ENCODE results near the gene TBC1D2B. TPM values are rescaled to one million over a fixed set of nuclear protein-coding genes. Genes with fewer than 3 reads are reported as not detected.

The TBC1D2B gene
- polyA plus RNA-seq, 3 donors = 5.9 to 53.3 (median 6.2) TPM

DNA sequence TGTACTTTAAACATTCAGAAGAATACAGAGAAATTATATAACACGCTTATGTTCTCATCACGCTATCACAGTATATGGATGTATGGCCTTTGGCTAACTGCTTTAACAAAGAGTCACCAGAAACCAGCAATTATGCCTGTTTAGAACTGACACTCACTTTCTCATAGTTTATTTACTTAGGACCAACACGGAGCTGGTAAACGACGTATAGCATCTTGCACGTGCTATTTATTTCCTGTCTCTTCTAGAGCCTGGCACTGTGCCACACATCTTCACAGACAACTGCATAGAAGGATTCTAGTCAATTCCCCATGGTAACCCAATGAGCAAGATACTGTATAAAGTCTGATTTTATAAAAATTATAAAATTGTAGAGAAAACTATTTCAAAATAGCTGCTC lies 43.6 kb downstream of the TBC1D2B start:
- peaks cover 10 to 22% of the 10 kb centered on the region in 2 donors for H3K36me3 ChIP-seq (replicated peaks in 1 of 2; ENCODE audit: control insufficient read depth in 1 of 2, insufficient read depth in 2 of 2, low read length in 2 of 2)
- Mint-ChIP-seq H3K27ac (peak overlapping the region in 5 of 7 donors; percentile 54 to 95 (median 90)), H3K4me3 (no peak overlapping the region), H3K9me3 (peaks cover 0 to 2% (median 0%) of the 10 kb centered on the region in 7 donors), H3K27me3 (ENCODE audit: low read depth in 3 of 3) (peaks cover 0 to 1% (median 0%) of the 10 kb centered on the region in 3 donors), H3K36me3 (peaks cover 30 to 33% of the 10 kb centered on the region in 2 donors), H3K4me1 (peaks cover 71% of the 10 kb centered on the region)
- no peaks in the 10 kb centered on the region for H3K27me3 ChIP-seq (ENCODE audit: control insufficient read depth in 2 of 2, insufficient read depth in 2 of 2, low read length in 2 of 2)
- H3K27ac ChIP-seq (ENCODE audit: low read depth in 1 of 2, low read length in 2 of 2) = peak overlapping the region; percentile 73 to 84
- H3K4me1 ChIP-seq (ENCODE audit: control insufficient read depth in 1 of 2, insufficient read depth in 2 of 2, low read length in 2 of 2) = peaks cover 70 to 74% of the 10 kb centered on the region in 2 donors
- H3K9ac ChIP-seq (ENCODE audit: insufficient read depth, low read length, poor library complexity, severe bottlenecking) = no peak overlapping the region
- no peak overlapping the region for H2AFZ ChIP-seq (ENCODE audit: insufficient read depth, low read depth, low read length, poor library complexity, severe bottlenecking)
- H3K4me3 ChIP-seq (replicated peaks in 1 of 3; ENCODE audit: low read depth in 2 of 3, low read length in 3 of 3) = peak overlapping the region in 1 of 3 experiments; percentile 63
- intact Hi-C loops (cut with micrococcal nuclease) = loop anchor here in 1 of 2 donors (5.0 kb wide), 1 partner anchor 33 kb away; no protein-coding TSS in a partner anchor
- no peak for DNase-seq
- H3K4me2 ChIP-seq (replicated peaks; ENCODE audit: extremely low read depth, low read length, poor library complexity, severe bottlenecking) = peak overlapping the region; percentile 67
- 0% methylated on average over 1 of the region's 6 CpGs for WGBS (ENCODE audit: insufficient coverage)
- TF ChIP-seq, protein P1, sequence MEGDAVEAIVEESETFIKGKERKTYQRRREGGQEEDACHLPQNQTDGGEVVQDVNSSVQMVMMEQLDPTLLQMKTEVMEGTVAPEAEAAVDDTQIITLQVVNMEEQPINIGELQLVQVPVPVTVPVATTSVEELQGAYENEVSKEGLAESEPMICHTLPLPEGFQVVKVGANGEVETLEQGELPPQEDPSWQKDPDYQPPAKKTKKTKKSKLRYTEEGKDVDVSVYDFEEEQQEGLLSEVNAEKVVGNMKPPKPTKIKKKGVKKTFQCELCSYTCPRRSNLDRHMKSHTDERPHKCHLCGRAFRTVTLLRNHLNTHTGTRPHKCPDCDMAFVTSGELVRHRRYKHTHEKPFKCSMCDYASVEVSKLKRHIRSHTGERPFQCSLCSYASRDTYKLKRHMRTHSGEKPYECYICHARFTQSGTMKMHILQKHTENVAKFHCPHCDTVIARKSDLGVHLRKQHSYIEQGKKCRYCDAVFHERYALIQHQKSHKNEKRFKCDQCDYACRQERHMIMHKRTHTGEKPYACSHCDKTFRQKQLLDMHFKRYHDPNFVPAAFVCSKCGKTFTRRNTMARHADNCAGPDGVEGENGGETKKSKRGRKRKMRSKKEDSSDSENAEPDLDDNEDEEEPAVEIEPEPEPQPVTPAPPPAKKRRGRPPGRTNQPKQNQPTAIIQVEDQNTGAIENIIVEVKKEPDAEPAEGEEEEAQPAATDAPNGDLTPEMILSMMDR (IDR thresholded peaks at IDR 0.05) = no peak
- peaks cover 20% of the 10 kb centered on the region for H4K20me1 ChIP-seq (ENCODE audit: insufficient read depth, low read length)
- H3K79me2 ChIP-seq (ENCODE audit: insufficient read depth, low read length) = peaks cover 57% of the 10 kb centered on the region
- no peaks in the 10 kb centered on the region for H3K9me3 ChIP-seq (replicated peaks in 1 of 2; ENCODE audit: control insufficient read depth in 1 of 2, insufficient read depth in 1 of 2, low read length in 2 of 2)

DNA sequence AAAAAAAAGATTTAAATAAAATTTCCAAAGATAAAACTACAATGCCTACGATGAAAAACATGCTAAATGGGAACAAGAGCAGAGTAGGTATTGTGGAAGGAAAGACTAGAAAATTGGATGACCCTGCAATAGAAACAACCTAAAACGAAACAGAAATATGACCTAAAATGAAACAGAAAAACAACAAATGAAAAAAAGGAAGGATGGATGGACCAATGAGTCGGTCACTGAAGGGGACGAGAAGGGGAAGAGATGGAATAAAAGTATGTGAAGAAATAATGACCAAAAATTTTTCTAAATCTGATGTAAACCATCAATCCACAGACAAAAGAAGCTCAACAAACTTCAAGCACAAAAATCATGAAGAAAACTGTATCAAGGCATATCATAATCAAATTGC lies 44.8 kb downstream of the TBC1D2B start:
- Mint-ChIP-seq H3K4me3 (peak overlapping the region in 1 of 2 donors; percentile 77), H3K27me3 (ENCODE audit: low read depth in 3 of 3) (peaks cover 0 to 1% (median 0%) of the 10 kb centered on the region in 3 donors), H3K9me3 (peaks cover 0 to 2% (median 0%) of the 10 kb centered on the region in 7 donors), H3K27ac (peak overlapping the region; percentile 48 to 89 (median 84)), H3K4me1 (peaks cover 59% of the 10 kb centered on the region), H3K36me3 (peaks cover 34 to 35% of the 10 kb centered on the region in 2 donors)
- H3K4me3 ChIP-seq (replicated peaks in 1 of 3; ENCODE audit: low read depth in 2 of 3, low read length in 3 of 3) = peak overlapping the region in 1 of 3 experiments; percentile 34
- no peak overlapping the region for H2AFZ ChIP-seq (ENCODE audit: insufficient read depth, low read depth, low read length, poor library complexity, severe bottlenecking)
- H3K4me1 ChIP-seq (ENCODE audit: control insufficient read depth in 1 of 2, insufficient read depth in 2 of 2, low read length in 2 of 2) = peaks cover 58 to 62% of the 10 kb centered on the region in 2 donors
- WGBS (ENCODE audit: insufficient coverage) = no CpG with 5 or more reads among the region's 4 CpGs
- H3K9ac ChIP-seq (ENCODE audit: insufficient read depth, low read length, poor library complexity, severe bottlenecking) = no peak overlapping the region
- intact Hi-C loops (cut with micrococcal nuclease) = loop anchor here in 1 of 2 donors (5.0 kb wide), 1 partner anchor 35 kb away; no protein-coding TSS in a partner anchor
- no peaks in the 10 kb centered on the region for H3K9me3 ChIP-seq (replicated peaks in 1 of 2; ENCODE audit: control insufficient read depth in 1 of 2, insufficient read depth in 1 of 2, low read length in 2 of 2)
- peaks cover 10% of the 10 kb centered on the region for H4K20me1 ChIP-seq (ENCODE audit: insufficient read depth, low read length)
- peak overlapping the region; percentile 38 for H3K4me2 ChIP-seq (replicated peaks; ENCODE audit: extremely low read depth, low read length, poor library complexity, severe bottlenecking)
- peak in 2 of 3 donors; percentile 51 to 52 for DNase-seq
- peaks cover 45% of the 10 kb centered on the region for H3K79me2 ChIP-seq (ENCODE audit: insufficient read depth, low read length)
- H3K27me3 ChIP-seq (ENCODE audit: control insufficient read depth in 2 of 2, insufficient read depth in 2 of 2, low read length in 2 of 2) = no peaks in the 10 kb centered on the region
- peaks cover 19 to 34% of the 10 kb centered on the region in 2 donors for H3K36me3 ChIP-seq (replicated peaks in 1 of 2; ENCODE audit: control insufficient read depth in 1 of 2, insufficient read depth in 2 of 2, low read length in 2 of 2)
- TF ChIP-seq, protein P1 (IDR thresholded peaks at IDR 0.05) = no peak
- H3K27ac ChIP-seq (ENCODE audit: low read depth in 1 of 2, low read length in 2 of 2) = peak overlapping the region in 1 of 2 donors; percentile 79

Data from CD14-positive monocyte (primary cell).